ENCODE measurements around the gene VAMP5.
"Not testable (repeated sequence)": the region's sequence is repeated elsewhere in the genome, so short reads cannot be mapped to it uniquely, and the experiment has no call there.

VAMP5 gene

GRCh38 chr2:85615413-85615728 is 31.1 kb downstream of the VAMP5 start:
- no peak for DNase-seq (ENCODE audit: low read depth)
- no peak for TF ChIP-seq CTCF (IDR thresholded peaks at IDR 0.05; ENCODE audit: control insufficient read depth, insufficient read depth, low read depth, low read length, missing control alignments)
- H3K4me3 ChIP-seq (ENCODE audit: control insufficient read depth, low read depth, low read length): no peak overlapping the region

GRCh38 chr2:85617723-85618122 is 33.5 kb downstream of the VAMP5 start:
- DNase-seq (ENCODE audit: low read depth); H3K4me3 ChIP-seq (ENCODE audit: control insufficient read depth, low read depth, low read length): not testable (repeated sequence)

GRCh38 chr2:85619617-85620016 is 35.4 kb downstream of the VAMP5 start:
- no peak for DNase-seq (ENCODE audit: low read depth)
- H3K4me3 ChIP-seq (ENCODE audit: control insufficient read depth, low read depth, low read length): no peak overlapping the region
- TF ChIP-seq CTCF (IDR thresholded peaks at IDR 0.05; ENCODE audit: control insufficient read depth, insufficient read depth, low read depth, low read length, missing control alignments): no peak

- no peak for DNase-seq (ENCODE audit: low read depth)
- no peak for TF ChIP-seq CTCF (IDR thresholded peaks at IDR 0.05; ENCODE audit: control insufficient read depth, insufficient read depth, low read depth, low read length, missing control alignments)
- no peak overlapping the region for H3K4me3 ChIP-seq (ENCODE audit: control insufficient read depth, low read depth, low read length)
Observed at GRCh38 chr2:85621338-85621737, 37.1 kb downstream of the VAMP5 start.

GRCh38 chr2:85623991-85624390 is 39.8 kb downstream of the VAMP5 start:
- no peak for TF ChIP-seq CTCF (IDR thresholded peaks at IDR 0.05; ENCODE audit: control insufficient read depth, insufficient read depth, low read depth, low read length, missing control alignments)
- no peak overlapping the region for H3K4me3 ChIP-seq (ENCODE audit: control insufficient read depth, low read depth, low read length)
- no peak for DNase-seq (ENCODE audit: low read depth)

GRCh38 chr2:85628658-85629057 is 44.4 kb downstream of the VAMP5 start:
- DNase-seq (ENCODE audit: low read depth): no peak

GRCh38 chr2:85631316-85631715 is 47.1 kb downstream of the VAMP5 start:
- no peak for DNase-seq (ENCODE audit: low read depth)
- no peak overlapping the region for H3K4me3 ChIP-seq (ENCODE audit: control insufficient read depth, low read depth, low read length)
- no peak for TF ChIP-seq CTCF (IDR thresholded peaks at IDR 0.05; ENCODE audit: control insufficient read depth, insufficient read depth, low read depth, low read length, missing control alignments)

More at GRCh38 chr2:85628658-85629057, 44.4 kb downstream of the VAMP5 start:
- no peak for TF ChIP-seq CTCF (IDR thresholded peaks at IDR 0.05; ENCODE audit: control insufficient read depth, insufficient read depth, low read depth, low read length, missing control alignments)
- no peak overlapping the region for H3K4me3 ChIP-seq (ENCODE audit: control insufficient read depth, low read depth, low read length)

All from AG09309 (cell line).